ENCODE data around the gene SNCA. TPM values are rescaled to one million over a fixed set of nuclear protein-coding genes. Genes with fewer than 3 reads are reported as not detected.

SNCA gene
- total RNA-seq, 6 donors from 2014 or later: 6.3 to 15.4 (median 12.1) TPM

DNA sequence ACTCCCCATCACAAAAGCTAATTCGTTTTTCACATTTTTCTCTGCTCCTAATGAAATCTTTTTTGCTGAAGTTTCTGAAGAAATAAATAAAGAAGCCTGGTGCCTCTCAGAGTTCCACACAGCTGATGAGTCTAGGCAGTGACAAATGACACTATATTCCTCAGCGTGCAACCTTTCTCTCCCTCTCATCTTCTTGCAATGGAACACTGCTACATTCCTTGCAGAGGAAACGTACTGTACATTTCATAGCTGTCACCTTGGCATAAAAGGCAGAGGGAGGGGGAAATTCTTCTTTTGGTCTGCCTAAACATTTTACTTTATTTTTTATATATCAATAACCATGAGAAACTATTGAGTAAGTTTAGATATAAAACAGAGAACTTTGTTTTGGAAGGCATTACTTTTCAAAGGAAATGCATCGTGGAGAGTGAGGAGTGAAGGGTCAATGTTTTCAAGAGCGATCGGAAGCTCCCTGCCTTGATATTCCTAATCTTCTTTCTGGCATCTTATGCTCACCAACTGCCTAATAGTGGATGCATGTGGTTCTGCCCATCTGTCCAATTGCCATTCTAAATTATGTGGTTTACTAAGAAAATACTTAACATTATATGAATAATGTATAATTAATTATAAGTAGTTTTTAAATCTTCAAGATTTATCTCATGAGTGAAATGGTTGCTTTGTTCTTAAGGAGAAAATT lies 29.4 kb downstream of the SNCA start:
- no peaks in the 10 kb centered on the region for H3K36me3 ChIP-seq
- no peak for DNase-seq
- no peaks in the 10 kb centered on the region for H3K9me3 ChIP-seq
- TF ChIP-seq POLR2A (IDR thresholded peaks at IDR 0.05) (no peak), POLR2AphosphoS5 (IDR thresholded peaks at IDR 0.05) (no peak), EP300 (IDR thresholded peaks at IDR 0.05) (no peak)
- TF ChIP-seq, protein P1, sequence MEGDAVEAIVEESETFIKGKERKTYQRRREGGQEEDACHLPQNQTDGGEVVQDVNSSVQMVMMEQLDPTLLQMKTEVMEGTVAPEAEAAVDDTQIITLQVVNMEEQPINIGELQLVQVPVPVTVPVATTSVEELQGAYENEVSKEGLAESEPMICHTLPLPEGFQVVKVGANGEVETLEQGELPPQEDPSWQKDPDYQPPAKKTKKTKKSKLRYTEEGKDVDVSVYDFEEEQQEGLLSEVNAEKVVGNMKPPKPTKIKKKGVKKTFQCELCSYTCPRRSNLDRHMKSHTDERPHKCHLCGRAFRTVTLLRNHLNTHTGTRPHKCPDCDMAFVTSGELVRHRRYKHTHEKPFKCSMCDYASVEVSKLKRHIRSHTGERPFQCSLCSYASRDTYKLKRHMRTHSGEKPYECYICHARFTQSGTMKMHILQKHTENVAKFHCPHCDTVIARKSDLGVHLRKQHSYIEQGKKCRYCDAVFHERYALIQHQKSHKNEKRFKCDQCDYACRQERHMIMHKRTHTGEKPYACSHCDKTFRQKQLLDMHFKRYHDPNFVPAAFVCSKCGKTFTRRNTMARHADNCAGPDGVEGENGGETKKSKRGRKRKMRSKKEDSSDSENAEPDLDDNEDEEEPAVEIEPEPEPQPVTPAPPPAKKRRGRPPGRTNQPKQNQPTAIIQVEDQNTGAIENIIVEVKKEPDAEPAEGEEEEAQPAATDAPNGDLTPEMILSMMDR (IDR thresholded peaks at IDR 0.05): no peak
- no peaks in the 10 kb centered on the region for H3K27me3 ChIP-seq
- no peaks in the 10 kb centered on the region for H3K4me1 ChIP-seq
- no peak overlapping the region for H3K4me3 ChIP-seq
- WGBS, 2 donors: 85 to 87% methylated on average over 6 of the region's 6 CpGs
- ATAC-seq (ENCODE audit: low FRiP score in 2 of 2): no peak
- no peak overlapping the region for H3K27ac ChIP-seq

DNA sequence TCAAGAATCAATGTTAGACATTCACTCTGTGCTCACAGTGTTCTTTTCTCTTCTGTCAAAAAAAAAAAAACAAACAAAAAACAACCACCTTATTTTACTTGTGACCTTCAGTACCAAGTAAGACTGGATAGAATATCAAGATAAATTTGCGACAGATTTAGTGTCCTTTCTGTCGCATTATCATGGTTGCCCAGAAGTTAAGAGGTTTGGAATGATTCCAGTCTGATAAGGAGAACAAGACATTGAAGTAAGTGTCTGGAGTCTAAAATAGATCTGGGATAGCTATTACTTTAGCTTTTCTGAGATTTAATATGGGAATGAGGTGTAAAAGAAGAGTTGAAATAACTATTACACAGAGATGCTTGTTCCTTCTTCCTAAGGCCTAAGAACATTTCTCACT lies 31.7 kb downstream of the SNCA start:
- Histone ChIP-seq H3K4me1 (no peaks in the 10 kb centered on the region), H3K9me3 (no peaks in the 10 kb centered on the region), H3K4me3 (no peak overlapping the region), H3K27ac (no peak overlapping the region), H3K36me3 (no peaks in the 10 kb centered on the region), H3K27me3 (no peaks in the 10 kb centered on the region)
- TF ChIP-seq POLR2AphosphoS5 (IDR thresholded peaks at IDR 0.05): no peak
- no peak for TF ChIP-seq EP300 (IDR thresholded peaks at IDR 0.05)
- no peak for TF ChIP-seq POLR2A (IDR thresholded peaks at IDR 0.05)
- TF ChIP-seq, protein P1 (IDR thresholded peaks at IDR 0.05): no peak
- 60 to 73% methylated on average over 2 of the region's 2 CpGs for WGBS, 2 donors
- ATAC-seq (ENCODE audit: low FRiP score in 2 of 2) (no peak), DNase-seq (no peak)

DNA sequence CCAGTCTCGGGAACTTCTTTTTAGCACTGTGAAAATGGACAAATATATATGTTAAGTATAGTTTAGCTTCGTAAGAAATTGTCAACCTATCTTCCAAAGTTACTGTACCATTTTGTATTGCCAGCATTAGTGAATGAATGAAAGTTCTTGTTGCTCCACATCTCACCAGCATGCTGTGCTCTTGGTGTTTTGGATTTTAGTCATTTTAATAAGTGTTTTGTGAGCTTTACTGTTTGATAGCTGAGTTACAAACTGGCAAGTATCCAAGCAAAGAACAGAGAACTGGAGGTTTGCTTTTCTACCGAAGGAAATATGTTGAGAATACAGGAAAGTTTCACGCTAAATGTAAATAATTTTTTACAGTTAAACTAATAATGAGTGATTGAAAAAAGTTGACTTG lies 33.0 kb downstream of the SNCA start:
- H3K27me3 ChIP-seq: no peaks in the 10 kb centered on the region
- H3K36me3 ChIP-seq: no peaks in the 10 kb centered on the region
- H3K4me3 ChIP-seq: no peak overlapping the region
- H3K9me3 ChIP-seq: no peaks in the 10 kb centered on the region
- DNase-seq: no peak
- TF ChIP-seq, protein P1 (IDR thresholded peaks at IDR 0.05): no peak
- TF ChIP-seq POLR2A (IDR thresholded peaks at IDR 0.05): no peak
- no peak for TF ChIP-seq EP300 (IDR thresholded peaks at IDR 0.05)
- TF ChIP-seq POLR2AphosphoS5 (IDR thresholded peaks at IDR 0.05): no peak
- ATAC-seq (ENCODE audit: low FRiP score in 2 of 2): no peak
- 77 to 79% methylated on average over 4 of the region's 4 CpGs for WGBS, 2 donors
- no peak overlapping the region for H3K27ac ChIP-seq
- no peaks in the 10 kb centered on the region for H3K4me1 ChIP-seq

DNA sequence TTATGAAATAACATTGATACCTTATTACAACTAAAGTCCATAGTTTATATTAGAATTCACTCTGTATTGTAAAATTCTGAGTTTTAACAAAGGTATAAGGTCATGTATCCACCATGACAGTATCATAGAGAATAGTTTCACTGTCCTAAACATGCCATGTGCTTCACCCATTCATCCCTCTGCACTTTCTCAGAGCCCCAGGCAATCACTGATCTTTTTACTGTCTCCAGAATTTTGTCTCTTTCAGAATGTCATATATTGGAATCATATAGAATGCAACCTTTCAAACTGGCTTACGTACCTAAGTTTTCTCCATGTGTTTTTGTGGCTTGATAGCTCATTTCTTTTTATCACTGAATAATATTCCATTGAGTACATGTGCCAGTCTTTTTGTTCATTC lies 33.9 kb downstream of the SNCA start:
- no peak overlapping the region for H3K4me3 ChIP-seq
- no peak for ATAC-seq (ENCODE audit: low FRiP score in 2 of 2)
- no peaks in the 10 kb centered on the region for H3K36me3 ChIP-seq
- no peak overlapping the region for H3K27ac ChIP-seq
- TF ChIP-seq POLR2A (IDR thresholded peaks at IDR 0.05) (no peak), POLR2AphosphoS5 (IDR thresholded peaks at IDR 0.05) (no peak), EP300 (IDR thresholded peaks at IDR 0.05) (no peak)
- TF ChIP-seq, protein P1 (IDR thresholded peaks at IDR 0.05): no peak
- WGBS, 2 donors: 84 to 93% methylated on average over 1 of the region's 1 CpG
- no peak for DNase-seq
- H3K27me3 ChIP-seq: no peaks in the 10 kb centered on the region
- H3K9me3 ChIP-seq: no peaks in the 10 kb centered on the region
- H3K4me1 ChIP-seq: no peaks in the 10 kb centered on the region

DNA sequence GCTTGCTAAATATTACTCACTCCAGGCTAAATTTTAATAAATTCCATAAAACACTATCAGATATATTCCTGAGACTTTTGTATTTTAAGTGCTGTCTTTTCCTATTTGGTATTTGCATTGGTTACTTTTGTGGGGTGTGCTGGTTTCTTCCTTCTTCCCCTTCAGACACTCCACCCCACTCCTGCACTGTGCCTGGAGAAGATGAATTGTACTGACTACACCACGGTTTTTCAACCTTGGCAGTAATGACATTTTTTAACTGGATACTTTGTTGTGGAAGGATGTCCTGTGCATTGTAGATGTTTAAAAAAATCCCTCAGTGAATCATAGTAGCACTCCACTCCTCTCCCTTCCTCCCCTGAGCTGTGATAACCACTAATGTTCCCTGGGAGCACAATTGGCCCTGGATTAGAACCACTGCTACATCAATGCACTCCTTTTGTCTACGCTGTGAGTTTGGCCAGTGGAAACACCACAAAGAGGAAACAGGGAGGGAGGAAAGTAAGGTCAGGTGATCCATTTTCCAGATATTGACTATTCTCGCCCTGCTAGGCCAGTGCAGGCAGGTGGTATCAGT lies 36.3 kb downstream of the SNCA start:
- Histone ChIP-seq H3K27me3 (no peaks in the 10 kb centered on the region), H3K9me3 (no peaks in the 10 kb centered on the region), H3K27ac (no peak overlapping the region), H3K36me3 (no peaks in the 10 kb centered on the region), H3K4me1 (no peaks in the 10 kb centered on the region), H3K4me3 (no peak overlapping the region)
- no peak for DNase-seq
- WGBS, 2 donors: 76 to 77% methylated on average over 3 of the region's 3 CpGs
- no peak for TF ChIP-seq POLR2A (IDR thresholded peaks at IDR 0.05)
- no peak for TF ChIP-seq POLR2AphosphoS5 (IDR thresholded peaks at IDR 0.05)
- TF ChIP-seq, protein P1 (IDR thresholded peaks at IDR 0.05): no peak
- TF ChIP-seq EP300 (IDR thresholded peaks at IDR 0.05): no peak
- ATAC-seq (ENCODE audit: low FRiP score in 2 of 2): no peak

Data from upper lobe of left lung (tissue), 6 donors.